Activated CD4-positive, alpha-beta T cell treated with anti-CD3 and anti-CD28 coated beads, Interleukin-2, Interleukin-4, amounts not matched to agents 100 ng/mL and 50 ng/mL, durations not matched to agents 16 hours and 8 hours (primary cell): ENCODE results near the gene LRP1.

Experiments used
- DNase-seq: peaks from one replicate; pipeline ENCODE4 v3.0.0-alpha.2; 2020; ENCODE audit warnings: low spot score

Gene LRP1

DNA sequence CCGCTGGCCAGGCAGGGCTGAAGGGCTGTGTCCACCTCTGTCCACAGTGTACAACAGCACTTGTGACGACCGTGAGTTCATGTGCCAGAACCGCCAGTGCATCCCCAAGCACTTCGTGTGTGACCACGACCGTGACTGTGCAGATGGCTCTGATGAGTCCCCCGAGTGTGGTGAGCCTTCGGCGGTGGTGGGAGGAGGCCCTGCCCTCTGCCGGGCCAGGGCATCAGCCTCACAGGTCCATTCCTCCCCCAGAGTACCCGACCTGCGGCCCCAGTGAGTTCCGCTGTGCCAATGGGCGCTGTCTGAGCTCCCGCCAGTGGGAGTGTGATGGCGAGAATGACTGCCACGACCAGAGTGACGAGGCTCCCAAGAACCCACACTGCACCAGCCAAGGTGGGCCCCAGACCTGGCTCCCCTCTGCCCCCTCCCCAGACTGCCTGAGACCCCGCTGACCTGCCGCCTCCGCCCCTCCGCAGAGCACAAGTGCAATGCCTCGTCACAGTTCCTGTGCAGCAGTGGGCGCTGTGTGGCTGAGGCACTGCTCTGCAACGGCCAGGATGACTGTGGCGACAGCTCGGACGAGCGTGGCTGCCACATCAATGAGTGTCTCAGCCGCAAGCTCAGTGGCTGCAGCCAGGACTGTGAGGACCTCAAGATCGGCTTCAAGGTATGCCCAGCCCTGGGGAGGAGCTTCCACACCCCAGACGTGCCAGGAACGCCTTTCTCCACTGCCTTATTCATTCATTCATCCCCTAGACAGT lies 67.5 kb downstream of the LRP1 start:
- no peak for DNase-seq

GRCh38 chr12:57196439-57196838 lies 68.2 kb downstream of the LRP1 start:
- DNase-seq = no peak

DNA sequence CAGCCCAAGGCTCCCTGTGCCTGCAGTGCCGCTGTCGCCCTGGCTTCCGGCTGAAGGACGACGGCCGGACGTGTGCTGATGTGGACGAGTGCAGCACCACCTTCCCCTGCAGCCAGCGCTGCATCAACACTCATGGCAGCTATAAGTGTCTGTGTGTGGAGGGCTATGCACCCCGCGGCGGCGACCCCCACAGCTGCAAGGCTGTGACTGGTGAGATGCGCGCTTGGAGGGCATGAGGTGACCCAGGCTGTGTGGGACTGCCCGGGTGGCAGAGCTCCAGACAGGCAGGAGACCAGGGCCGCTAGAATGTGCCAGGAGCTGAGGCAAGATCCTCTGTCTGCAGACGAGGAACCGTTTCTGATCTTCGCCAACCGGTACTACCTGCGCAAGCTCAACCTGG lies 68.7 kb downstream of the LRP1 start:
- no peak for DNase-seq

DNA sequence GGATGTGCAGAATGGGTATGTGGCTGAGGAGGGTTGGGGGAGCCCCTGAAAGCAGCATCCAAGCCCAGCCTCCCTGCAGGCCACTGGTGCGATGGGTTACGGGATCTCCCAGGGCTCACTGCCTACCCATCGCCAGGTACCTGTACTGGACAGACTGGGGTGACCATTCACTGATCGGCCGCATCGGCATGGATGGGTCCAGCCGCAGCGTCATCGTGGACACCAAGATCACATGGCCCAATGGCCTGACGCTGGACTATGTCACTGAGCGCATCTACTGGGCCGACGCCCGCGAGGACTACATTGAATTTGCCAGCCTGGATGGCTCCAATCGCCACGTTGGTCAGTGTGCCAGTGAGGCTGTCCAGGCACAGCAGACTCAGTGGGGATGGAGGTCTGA lies 70.0 kb downstream of the LRP1 start:
- no peak for DNase-seq

DNA sequence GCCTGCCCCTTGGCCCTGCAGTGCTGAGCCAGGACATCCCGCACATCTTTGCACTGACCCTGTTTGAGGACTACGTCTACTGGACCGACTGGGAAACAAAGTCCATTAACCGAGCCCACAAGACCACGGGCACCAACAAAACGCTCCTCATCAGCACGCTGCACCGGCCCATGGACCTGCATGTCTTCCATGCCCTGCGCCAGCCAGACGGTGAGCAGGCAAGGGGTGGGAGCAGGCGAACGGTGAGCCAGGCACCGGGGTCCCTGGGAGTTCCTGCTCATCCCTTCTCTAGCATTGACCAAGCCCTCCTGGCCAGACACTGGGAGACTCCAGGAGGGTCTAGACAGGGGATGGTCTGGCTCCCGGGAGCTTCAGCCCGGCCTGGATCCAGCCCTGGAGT lies 70.9 kb downstream of the LRP1 start:
- DNase-seq = no peak

- no peak for DNase-seq
These were observed 72.2 kb downstream of the LRP1 start for GRCh38 chr12:57200497-57200896.

DNA sequence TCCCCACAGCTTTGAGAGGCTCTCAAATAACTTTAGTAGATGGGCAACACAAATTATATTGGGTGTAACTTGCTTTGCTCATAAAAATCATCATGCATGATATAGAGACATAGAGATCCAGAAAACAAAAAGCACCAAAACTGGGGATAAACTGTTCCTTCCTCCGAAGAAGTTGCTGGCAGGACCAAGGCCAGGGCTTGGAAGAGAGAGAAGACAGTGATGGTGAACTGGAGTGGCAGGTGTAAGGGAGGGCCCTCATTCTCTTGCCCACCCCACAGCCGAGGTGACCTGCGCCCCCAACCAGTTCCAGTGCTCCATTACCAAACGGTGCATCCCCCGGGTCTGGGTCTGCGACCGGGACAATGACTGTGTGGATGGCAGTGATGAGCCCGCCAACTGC lies 72.9 kb downstream of the LRP1 start:
- DNase-seq = no peak

GRCh38 chr12:57201631-57202030 lies 73.3 kb downstream of the LRP1 start:
- no peak for DNase-seq

DNA sequence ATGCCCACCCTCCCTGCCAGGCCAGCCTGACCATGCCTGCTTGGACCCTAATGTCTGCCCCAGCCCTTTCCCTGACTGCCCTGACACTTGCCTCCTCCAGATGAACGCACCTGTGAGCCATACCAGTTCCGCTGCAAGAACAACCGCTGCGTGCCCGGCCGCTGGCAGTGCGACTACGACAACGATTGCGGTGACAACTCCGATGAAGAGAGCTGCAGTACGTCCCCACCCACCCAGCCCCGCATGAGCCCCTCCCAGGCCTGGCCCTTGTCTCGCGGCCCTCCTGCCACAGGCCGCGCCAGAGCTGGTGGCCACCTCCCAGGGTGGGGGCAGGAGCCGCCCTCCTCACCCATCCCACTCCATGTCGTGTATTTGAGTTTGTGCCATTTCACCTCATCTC lies 74.0 kb downstream of the LRP1 start:
- DNase-seq = no peak

GRCh38 chr12:57203201-57203600 lies 74.9 kb downstream of the LRP1 start:
- DNase-seq = no peak

DNA sequence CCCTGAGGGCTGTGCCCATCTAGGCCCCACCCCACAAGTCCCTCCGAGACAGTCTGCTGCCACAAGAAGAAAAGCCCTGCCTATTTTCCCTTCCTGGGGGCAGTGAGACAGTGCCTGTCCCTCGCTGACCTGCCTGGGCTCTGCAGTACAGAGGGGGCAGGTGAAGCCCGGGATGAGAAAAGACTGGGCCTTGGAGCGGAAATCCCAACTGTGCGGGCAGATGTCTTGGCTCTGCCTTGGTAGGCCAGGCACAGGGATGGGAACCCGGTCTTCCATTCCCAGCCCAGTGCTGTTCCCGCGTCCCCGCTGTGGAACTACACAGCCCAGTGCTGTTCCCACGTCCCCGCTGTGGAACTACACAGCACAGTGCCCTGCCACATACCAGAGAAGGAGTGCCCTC lies 75.5 kb downstream of the LRP1 start:
- no peak for DNase-seq

- no peak for DNase-seq
These were observed 76.2 kb downstream of the LRP1 start for GRCh38 chr12:57204454-57204853.

- DNase-seq = no peak
These were observed 76.9 kb downstream of the LRP1 start for GRCh38 chr12:57205186-57205585.

DNA sequence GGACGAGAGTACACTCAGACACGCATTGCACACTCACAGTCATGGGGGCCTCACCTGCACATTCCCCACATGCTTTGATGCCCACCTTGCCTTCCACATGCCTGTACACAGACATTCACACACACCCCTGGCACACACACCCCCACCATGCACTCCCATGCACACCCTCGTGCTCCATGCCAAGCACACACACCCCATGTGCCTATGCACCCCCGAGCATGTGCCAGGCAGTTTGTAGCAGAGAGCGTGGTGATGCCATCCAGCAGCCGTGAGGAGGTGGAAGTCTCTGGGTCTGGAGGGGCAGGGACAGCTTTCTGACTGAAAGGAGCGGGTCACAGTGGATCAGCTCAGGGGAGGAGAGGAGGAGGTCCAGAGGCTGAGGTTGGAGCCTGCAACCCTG lies 77.6 kb downstream of the LRP1 start:
- DNase-seq = no peak

- no peak for DNase-seq
These were observed 79.7 kb downstream of the LRP1 start for GRCh38 chr12:57207731-57208630.

GRCh38 chr12:57208631-57209282 lies 80.5 kb downstream of the LRP1 start:
- DNase-seq = no peak

DNA sequence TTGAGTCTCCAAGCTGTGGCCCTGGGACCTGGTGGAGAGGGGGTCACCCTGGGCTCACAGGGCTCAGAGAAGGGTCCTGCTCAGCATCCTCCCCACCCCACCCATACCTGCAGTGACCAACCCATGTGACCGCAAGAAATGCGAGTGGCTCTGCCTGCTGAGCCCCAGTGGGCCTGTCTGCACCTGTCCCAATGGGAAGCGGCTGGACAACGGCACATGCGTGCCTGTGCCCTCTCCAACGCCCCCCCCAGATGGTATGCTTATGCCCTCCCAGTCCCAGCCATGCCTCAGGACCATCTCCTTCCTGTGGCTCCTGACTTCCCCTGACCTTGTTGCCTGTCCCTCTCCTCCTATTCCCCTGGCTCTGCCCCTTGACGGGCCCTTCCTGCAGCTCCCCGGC lies 81.6 kb downstream of the LRP1 start:
- DNase-seq = no peak

DNA sequence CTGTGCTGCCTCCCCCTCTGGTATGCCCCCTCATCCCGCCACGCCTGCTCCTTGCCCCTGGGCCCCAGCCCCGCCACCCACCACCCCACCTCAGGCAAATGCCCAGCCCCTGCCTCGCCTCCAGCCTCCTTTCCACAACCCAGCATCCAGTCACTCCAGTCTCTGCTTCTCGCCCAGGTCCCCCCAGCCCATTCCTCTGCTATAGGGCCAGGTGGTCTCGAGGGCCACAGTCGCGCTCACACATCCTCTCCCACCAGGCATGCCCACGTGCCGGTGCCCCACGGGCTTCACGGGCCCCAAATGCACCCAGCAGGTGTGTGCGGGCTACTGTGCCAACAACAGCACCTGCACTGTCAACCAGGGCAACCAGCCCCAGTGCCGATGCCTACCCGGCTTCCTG lies 82.2 kb downstream of the LRP1 start:
- DNase-seq = no peak

DNA sequence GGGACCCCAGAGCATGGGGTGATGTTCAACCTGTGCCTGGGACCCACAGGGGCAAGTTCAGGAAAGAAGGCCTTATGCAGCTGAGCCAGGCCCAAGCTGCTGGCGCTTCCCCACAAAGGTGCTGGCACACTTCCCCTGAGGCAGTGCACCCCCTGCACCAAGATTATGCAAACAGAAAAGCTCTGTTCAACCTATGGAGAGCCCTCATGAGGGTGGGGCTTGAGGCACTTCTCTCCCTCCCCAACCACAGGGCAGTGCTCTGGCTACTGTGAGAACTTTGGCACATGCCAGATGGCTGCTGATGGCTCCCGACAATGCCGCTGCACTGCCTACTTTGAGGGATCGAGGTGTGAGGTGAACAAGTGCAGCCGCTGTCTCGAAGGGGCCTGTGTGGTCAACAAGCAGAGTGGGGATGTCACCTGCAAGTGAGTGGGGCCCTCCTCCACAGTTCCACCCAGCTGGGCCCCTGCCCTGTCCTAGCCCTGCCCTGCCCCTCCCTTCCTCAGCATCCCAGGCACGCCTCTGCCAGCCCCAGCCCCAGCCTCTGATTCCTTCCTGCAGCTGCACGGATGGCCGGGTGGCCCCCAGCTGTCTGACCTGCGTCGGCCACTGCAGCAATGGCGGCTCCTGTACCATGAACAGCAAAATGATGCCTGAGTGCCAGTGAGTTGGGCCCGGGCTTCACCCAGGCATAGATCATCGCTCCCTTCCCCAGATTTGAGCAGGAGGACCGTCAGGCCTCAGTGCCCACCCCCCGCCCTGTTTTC lies 82.8 kb downstream of the LRP1 start:
- no peak for DNase-seq

GRCh38 chr12:57211791-57212700 lies 83.8 kb downstream of the LRP1 start:
- no peak for DNase-seq

- no peak for DNase-seq
These were observed 84.4 kb downstream of the LRP1 start for GRCh38 chr12:57212701-57213057.
